Measurements from ENCODE around the gene INPP5A.

DNA sequence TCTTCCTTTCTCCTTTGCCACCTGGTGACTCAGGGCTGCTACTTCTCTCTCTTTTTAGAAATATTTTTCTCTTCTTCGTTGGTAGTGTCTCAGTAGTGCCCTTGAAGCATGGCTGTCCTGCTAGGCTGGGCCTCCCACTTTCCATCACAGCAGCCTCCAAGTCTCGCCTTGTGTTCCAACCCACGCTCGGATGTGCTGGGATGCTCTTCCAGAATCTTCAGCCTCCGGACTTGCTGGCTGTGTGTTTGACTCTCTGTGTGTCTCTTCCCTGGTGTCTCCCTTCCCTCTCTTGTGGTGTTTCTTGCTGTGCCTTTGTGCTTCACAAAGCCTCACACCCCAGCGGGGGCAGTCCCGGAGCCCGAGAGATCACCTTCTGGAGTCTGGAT, 100.5 kb downstream of the INPP5A start:
- TF ChIP-seq, protein P1, sequence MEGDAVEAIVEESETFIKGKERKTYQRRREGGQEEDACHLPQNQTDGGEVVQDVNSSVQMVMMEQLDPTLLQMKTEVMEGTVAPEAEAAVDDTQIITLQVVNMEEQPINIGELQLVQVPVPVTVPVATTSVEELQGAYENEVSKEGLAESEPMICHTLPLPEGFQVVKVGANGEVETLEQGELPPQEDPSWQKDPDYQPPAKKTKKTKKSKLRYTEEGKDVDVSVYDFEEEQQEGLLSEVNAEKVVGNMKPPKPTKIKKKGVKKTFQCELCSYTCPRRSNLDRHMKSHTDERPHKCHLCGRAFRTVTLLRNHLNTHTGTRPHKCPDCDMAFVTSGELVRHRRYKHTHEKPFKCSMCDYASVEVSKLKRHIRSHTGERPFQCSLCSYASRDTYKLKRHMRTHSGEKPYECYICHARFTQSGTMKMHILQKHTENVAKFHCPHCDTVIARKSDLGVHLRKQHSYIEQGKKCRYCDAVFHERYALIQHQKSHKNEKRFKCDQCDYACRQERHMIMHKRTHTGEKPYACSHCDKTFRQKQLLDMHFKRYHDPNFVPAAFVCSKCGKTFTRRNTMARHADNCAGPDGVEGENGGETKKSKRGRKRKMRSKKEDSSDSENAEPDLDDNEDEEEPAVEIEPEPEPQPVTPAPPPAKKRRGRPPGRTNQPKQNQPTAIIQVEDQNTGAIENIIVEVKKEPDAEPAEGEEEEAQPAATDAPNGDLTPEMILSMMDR (IDR thresholded peaks at IDR 0.05 in 2 of 3, conservative IDR thresholded peaks at IDR 0.05 in 1 of 3; ENCODE audit: borderline replicate concordance in 1 of 3, insufficient read depth in 1 of 3, low read depth in 2 of 3, low read length in 2 of 3), result no peak
- no peak for TF ChIP-seq POLR2A (IDR thresholded peaks at IDR 0.05; ENCODE audit: borderline replicate concordance, extremely low read depth, insufficient read depth, insufficient read length)
- TF ChIP-seq CEBPB (IDR thresholded peaks at IDR 0.05; ENCODE audit: low read depth), result no peak
- TF ChIP-seq, protein P2, sequence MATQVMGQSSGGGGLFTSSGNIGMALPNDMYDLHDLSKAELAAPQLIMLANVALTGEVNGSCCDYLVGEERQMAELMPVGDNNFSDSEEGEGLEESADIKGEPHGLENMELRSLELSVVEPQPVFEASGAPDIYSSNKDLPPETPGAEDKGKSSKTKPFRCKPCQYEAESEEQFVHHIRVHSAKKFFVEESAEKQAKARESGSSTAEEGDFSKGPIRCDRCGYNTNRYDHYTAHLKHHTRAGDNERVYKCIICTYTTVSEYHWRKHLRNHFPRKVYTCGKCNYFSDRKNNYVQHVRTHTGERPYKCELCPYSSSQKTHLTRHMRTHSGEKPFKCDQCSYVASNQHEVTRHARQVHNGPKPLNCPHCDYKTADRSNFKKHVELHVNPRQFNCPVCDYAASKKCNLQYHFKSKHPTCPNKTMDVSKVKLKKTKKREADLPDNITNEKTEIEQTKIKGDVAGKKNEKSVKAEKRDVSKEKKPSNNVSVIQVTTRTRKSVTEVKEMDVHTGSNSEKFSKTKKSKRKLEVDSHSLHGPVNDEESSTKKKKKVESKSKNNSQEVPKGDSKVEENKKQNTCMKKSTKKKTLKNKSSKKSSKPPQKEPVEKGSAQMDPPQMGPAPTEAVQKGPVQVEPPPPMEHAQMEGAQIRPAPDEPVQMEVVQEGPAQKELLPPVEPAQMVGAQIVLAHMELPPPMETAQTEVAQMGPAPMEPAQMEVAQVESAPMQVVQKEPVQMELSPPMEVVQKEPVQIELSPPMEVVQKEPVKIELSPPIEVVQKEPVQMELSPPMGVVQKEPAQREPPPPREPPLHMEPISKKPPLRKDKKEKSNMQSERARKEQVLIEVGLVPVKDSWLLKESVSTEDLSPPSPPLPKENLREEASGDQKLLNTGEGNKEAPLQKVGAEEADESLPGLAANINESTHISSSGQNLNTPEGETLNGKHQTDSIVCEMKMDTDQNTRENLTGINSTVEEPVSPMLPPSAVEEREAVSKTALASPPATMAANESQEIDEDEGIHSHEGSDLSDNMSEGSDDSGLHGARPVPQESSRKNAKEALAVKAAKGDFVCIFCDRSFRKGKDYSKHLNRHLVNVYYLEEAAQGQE (IDR thresholded peaks at IDR 0.05; ENCODE audit: low read depth), result no peak
- TF ChIP-seq FOSL1 (IDR thresholded peaks at IDR 0.05; ENCODE audit: low read depth), result no peak
- TF ChIP-seq, protein P3, sequence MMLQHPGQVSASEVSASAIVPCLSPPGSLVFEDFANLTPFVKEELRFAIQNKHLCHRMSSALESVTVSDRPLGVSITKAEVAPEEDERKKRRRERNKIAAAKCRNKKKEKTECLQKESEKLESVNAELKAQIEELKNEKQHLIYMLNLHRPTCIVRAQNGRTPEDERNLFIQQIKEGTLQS (IDR thresholded peaks at IDR 0.05), result no peak
- TF ChIP-seq EZH2 (IDR thresholded peaks at IDR 0.05), result no peak
- no peak for TF ChIP-seq CBX3 (IDR thresholded peaks at IDR 0.05; ENCODE audit: low read depth)
- TF ChIP-seq RAD21 (IDR thresholded peaks at IDR 0.05; ENCODE audit: low read depth), result no peak
- no peak for TF ChIP-seq ZNF274 (IDR thresholded peaks at IDR 0.05; ENCODE audit: low read depth, low read length)
- no peak for TF ChIP-seq POLR2AphosphoS5 (IDR thresholded peaks at IDR 0.05; ENCODE audit: low read depth, low read length)
